ENCODE measurements around the gene PRR22. TPM values are rescaled to one million over a fixed set of nuclear protein-coding genes. Genes with fewer than 3 reads are reported as not detected.

PRR22 gene
- 0.53 and 1.1 TPM in 2 replicates for total RNA-seq
- polyA plus RNA-seq (2012): 0.61 TPM

DNA sequence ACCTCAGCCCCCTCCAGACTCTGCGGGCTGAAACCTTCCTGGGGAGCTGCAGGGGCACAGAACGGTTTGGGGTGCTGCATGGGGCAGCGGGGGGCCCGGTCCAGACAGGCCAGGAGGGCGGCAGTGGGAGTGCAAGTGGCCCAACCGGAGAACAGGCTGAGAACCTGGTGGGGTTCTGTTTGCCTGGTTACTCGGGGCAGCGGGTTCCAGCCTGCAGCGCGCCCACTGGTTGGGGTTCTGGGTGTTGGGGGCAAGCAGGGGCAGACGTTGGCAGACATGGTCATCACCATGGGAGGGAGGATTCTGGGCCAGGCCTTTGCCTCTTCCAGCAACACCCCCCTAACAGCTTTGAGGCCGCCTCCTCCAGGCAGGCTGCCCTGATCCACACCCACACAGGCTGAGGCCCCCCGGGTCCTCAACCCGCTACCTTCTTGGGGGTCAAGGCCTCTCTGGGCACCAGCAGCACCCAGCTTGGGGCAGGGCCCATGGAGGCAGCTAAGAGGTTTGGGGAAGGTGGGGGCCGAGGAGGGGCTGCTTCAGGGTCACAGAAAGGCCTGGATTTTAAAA lies at the start of gene PRR22:
TSS of gene PRR22 (minus strand) at position 166 of the 567 bp plus-strand sequence. CDS start at position 80, 86 bp downstream.
- DNase-seq (ENCODE audit: low read depth): no peak

DNA sequence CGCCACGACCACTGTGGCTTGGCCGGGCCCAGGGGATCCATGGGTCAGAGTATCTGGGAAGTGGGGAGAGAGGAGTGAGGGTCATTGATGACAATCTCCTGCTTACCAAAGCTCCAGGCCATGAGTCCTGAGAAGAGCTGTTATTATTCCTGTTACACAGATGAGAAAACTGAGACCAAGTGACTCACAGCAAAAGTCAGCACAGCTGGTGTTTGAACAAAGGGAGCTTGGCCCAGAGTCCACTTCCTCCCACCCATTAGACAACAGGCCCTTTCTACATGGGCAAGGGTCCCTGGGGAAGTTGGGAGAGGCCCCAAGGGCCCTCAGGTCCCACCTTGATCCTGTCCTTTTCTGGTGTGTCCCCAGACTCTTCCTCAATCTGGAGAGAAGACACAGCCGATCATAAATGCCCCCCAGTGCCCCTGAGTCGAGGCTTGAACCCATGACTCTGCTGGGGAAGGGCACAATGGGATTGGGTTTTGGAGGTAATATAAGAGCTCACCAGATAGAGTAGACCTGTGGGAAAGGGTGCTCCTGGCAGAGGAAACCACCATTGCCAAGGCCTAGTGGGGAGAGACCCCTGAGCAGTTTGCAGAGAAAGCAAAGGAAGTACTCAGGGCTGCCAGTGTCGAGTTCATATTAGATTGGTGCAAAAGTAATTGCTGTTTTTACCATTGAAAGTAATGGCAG lies 48.1 kb upstream of the PRR22 start:
- DNase-seq (ENCODE audit: low read depth): no peak

- DNase-seq (ENCODE audit: low read depth): no peak
Observed at GRCh38 chr19:5832061-5832460, 47.5 kb upstream of the PRR22 start.

- DNase-seq (ENCODE audit: low read depth): no peak
Observed at GRCh38 chr19:5831159-5831558, 46.6 kb upstream of the PRR22 start.

GRCh38 chr19:5829567-5830310 lies 45.2 kb upstream of the PRR22 start:
- no peak for DNase-seq (ENCODE audit: low read depth)

- DNase-seq (ENCODE audit: low read depth): no peak
Observed at GRCh38 chr19:5828661-5829566, 44.4 kb upstream of the PRR22 start.

- DNase-seq (ENCODE audit: low read depth): peak; percentile 52
Observed at GRCh38 chr19:5827891-5828660, 43.5 kb upstream of the PRR22 start.

GRCh38 chr19:5827342-5827890 lies 42.9 kb upstream of the PRR22 start:
- no peak for DNase-seq (ENCODE audit: low read depth)

DNA sequence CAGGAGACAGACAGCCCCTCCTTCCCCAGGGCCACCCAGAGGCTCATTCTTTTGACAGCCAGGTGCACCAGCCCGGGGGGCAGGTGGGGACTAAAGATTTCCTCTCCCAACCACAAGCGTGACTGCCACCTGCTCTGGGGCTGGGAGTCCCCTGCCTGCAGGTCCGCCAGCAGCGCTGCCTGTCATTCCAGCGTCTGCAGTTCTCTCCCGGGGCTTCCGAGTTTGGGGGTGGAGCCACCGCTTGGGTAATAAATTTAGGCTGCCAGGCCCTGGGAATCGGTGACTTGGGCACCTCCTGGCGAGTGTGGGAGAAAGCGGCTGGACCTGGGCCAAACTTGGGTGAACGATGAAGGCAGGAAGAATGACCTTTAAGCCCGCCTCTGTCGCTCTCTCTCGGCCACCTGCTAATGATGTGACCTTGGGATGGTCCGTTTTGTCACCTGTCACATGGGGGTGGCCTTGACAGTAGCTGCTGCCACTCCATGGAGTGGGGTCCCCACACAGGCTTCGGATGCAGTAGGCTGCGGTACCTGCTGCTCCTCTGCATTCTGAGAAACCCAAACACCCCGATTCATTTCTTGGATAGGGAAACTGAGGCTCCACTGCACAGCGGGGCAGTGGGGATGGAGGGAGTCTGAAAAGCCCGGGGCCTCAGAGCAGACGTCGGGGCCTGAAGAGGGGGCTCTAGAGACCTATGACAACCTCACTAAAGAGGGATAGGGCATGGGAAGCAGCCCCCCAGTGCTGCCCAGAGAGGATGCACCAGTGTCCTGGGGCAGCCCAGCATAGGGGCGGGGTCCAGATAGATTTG lies 42.2 kb upstream of the PRR22 start:
- DNase-seq (ENCODE audit: low read depth): peak; percentile 72

DNA sequence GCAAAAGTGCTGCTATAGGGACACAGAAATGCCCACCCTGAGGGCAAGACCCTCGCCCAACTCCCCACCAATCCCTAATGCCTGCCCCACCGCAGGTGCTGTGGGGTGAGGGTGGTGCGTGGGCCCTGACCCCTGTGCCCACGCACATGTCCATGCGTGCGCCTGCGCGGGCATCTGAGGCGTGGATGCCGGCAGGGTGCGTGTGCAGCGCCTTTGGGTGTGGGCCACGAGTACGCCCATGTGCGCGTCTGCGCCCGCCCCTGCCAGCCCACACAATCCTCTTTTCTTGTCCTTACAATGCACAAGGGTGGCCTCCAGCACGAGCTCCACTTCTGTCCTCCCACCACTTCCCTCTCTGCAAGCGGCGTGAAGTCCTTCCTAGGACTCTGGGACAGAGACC lies 40.6 kb upstream of the PRR22 start:
- no peak for DNase-seq (ENCODE audit: low read depth)

GRCh38 chr19:5824751-5825150 lies 40.2 kb upstream of the PRR22 start:
- no peak for DNase-seq (ENCODE audit: low read depth)

DNA sequence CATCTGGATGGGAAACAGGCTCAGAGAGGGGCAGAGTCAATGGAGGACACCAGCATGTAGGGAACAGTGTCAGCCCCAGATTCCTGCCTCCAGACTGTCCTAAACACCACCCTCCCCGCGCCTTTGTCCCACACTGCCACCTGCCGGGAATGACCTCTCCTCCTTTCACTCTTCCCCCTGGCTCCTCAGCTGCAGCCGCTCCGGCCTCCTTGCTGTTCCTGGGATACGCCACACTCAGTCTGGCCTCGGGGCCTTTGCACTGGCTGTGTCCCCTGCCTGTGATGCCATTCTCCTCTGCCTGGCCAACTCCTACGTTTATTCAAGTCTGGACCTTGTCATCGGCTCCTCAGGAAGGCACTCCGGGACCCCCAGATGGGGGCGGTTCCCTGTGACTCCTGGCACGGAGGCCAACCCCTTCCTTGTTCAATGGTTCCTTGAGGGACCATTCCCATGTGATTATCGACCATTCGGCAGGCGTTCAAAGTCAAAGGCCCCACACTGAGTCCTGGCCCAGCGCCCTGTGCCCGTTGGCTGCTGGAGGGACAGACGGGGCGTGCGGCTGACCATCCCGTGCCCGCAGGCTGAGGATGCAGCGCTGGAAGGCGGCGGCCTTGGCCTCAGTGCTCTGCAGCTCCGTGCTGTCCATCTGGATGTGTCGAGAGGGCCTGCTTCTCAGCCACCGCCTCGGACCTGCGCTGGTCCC lies 39.2 kb upstream of the PRR22 start:
- no peak for DNase-seq (ENCODE audit: low read depth)

DNA sequence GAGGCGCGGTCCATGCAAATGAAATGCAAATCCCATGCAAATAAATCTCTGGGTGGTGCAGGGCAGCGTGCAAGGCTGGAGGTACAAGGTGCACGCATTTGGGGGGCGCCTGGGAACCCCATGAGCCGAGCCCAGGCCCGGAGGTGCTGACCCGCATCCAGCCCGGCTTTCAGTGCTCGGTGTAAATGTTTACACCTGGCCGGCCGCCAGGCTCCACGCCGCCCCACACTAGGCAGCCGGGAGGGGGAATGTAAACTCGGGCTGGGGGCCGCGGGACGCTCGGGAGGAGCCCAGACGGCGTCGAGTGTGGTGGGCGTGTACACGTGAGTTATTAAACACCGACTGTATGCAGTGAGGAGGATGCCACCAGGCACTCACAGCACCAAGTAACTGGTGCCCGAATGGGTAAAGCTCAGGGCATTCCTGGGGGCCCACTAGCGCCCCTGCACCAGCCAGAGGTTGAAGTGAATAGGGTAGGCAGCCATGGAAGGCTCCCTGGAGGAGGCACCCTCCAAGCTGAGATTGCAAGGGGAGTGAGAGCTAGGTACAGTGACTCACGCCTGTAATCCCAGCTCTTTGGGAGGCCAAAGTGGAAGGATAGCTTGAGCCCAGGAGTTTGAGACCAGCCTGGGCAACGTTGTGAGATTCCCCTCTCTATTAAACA lies 37.8 kb upstream of the PRR22 start:
- no peak for DNase-seq (ENCODE audit: low read depth)

DNA sequence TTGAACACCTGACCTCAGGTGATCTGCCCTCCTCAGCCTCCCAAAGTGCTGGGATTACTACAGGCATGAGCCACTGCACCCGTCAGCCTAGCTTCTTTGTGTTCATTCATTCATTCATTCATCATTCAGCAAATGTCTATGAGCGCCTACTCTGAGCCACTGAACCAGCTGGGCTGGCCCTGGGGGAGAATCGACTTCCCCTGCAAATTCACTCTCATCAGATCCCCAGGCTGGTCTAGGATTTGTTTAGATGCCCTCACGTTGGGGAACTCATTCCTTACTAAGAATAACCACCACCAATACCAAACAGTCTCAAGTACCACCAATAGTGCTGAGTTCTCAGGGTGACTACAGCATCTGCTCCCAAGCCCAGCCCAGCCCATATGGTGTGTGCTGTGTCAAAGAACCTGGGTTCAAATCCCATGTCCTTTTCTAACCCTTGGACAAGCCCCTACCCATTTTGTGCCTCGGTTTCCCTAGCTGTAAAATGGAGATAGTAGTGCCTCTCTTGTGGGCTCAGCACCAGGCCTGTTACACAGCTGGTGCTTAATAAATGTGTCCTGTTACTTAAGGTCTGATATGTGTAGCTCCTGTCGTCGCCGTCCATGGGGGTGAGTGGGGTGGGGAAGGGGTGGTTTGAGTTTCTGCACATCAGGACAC lies 37.1 kb upstream of the PRR22 start:
- no peak for DNase-seq (ENCODE audit: low read depth)

- DNase-seq (ENCODE audit: low read depth): no peak
Observed at GRCh38 chr19:5820785-5821184, 36.2 kb upstream of the PRR22 start.

- no peak for DNase-seq (ENCODE audit: low read depth)
Observed at GRCh38 chr19:5818594-5818993, 34.0 kb upstream of the PRR22 start.

GRCh38 chr19:5817218-5817617 lies 32.7 kb upstream of the PRR22 start:
- no peak for DNase-seq (ENCODE audit: low read depth)

DNA sequence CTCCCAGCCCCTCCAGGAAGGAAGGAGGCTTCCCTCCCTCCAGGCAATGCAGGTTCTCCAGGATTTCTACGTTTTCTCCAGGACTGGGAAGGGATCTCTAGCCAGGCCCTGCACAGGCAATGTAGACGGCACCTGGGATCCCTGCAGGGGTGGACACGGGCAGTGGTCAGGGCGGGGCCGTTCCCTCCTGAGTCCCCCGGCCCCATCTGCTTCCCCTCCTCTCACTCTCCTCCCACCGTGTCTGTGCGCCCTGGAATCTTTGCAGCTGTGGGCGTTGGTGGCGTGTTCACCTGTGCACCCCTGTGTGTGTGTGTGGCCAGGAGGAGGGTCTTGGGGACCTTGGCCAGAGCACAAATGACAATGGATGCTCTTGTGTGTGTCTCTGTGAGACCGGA lies 30.3 kb upstream of the PRR22 start:
- DNase-seq (ENCODE audit: low read depth): no peak
